ENCODE data around the gene IGFN1. TPM values are rescaled to one million over a fixed set of nuclear protein-coding genes. Genes with fewer than 3 reads are reported as not detected.

Gene IGFN1
- total and polyA plus RNA-seq, 10 donors, result 0.02 to 0.03 (median 0.02) TPM; not detected in 7

GRCh38 chr1:201222125-201222524 lies 31.5 kb downstream of the IGFN1 start:
- Histone ChIP-seq H3K4me1 (peaks cover 0 to 4% (median 0%) of the 10 kb centered on the region in 6 donors), H3K4me3 (no peak overlapping the region), H3K36me3 (no peaks in the 10 kb centered on the region), H3K9me3 (no peaks in the 10 kb centered on the region), H3K27ac (no peak overlapping the region), H3K27me3 (replicated peaks in 1 of 7) (peaks cover 0 to 16% (median 0%) of the 10 kb centered on the region in 7 donors)
- intact Hi-C loops (cut with DNase I; ENCODE audit: low total_unique reads), result no loop called here
- no peak for TF ChIP-seq POLR2A (IDR thresholded peaks at IDR 0.05)
- no peak for TF ChIP-seq POLR2AphosphoS5 (IDR thresholded peaks at IDR 0.05)
- TF ChIP-seq CTCF (IDR thresholded peaks at IDR 0.05 in 8 of 11, conservative IDR thresholded peaks at IDR 0.05 in 3 of 11), result no peak
- DNase-seq, result no peak
- WGBS, 5 donors, result 86 to 96% (median 90%) methylated on average over 6 of the region's 6 CpGs

GRCh38 chr1:201223852-201224665 lies 33.4 kb downstream of the IGFN1 start:
- Histone ChIP-seq H3K4me3 (no peak overlapping the region), H3K27me3 (replicated peaks in 1 of 7) (peaks cover 0 to 27% (median 0%) of the 10 kb centered on the region in 7 donors), H3K9me3 (no peaks in the 10 kb centered on the region), H3K27ac (no peak overlapping the region), H3K4me1 (peaks cover 0 to 4% (median 0%) of the 10 kb centered on the region in 6 donors), H3K36me3 (no peaks in the 10 kb centered on the region)
- no peak for TF ChIP-seq POLR2A (IDR thresholded peaks at IDR 0.05)
- TF ChIP-seq POLR2AphosphoS5 (IDR thresholded peaks at IDR 0.05), result no peak
- no peak for TF ChIP-seq CTCF (IDR thresholded peaks at IDR 0.05 in 8 of 11, conservative IDR thresholded peaks at IDR 0.05 in 3 of 11)
- DNase-seq, result no peak
- 79 to 92% (median 88%) methylated on average over 16 to 17 of the region's 17 CpGs for WGBS, 5 donors
- intact Hi-C loops (cut with DNase I; ENCODE audit: low total_unique reads), result no loop called here

GRCh38 chr1:201224666-201225370 lies 34.2 kb downstream of the IGFN1 start:
- no peak for TF ChIP-seq POLR2AphosphoS5 (IDR thresholded peaks at IDR 0.05)
- TF ChIP-seq POLR2A (IDR thresholded peaks at IDR 0.05), result no peak
- TF ChIP-seq CTCF (IDR thresholded peaks at IDR 0.05 in 8 of 11, conservative IDR thresholded peaks at IDR 0.05 in 3 of 11), result no peak
- 57 to 78% (median 64%) methylated on average over 7 of the region's 7 CpGs for WGBS, 5 donors

GRCh38 chr1:201226178-201226514 lies 35.5 kb downstream of the IGFN1 start:
- DNase-seq, result no peak
- TF ChIP-seq CTCF (IDR thresholded peaks at IDR 0.05 in 8 of 11, conservative IDR thresholded peaks at IDR 0.05 in 3 of 11), result no peak
- Histone ChIP-seq H3K27ac (no peak overlapping the region), H3K4me1 (peaks cover 0 to 4% (median 0%) of the 10 kb centered on the region in 6 donors), H3K4me3 (no peak overlapping the region), H3K9me3 (no peaks in the 10 kb centered on the region), H3K36me3 (no peaks in the 10 kb centered on the region), H3K27me3 (replicated peaks in 1 of 7) (peaks cover 0 to 45% (median 0%) of the 10 kb centered on the region in 7 donors)
- 69 to 87% (median 76%) methylated on average over 7 of the region's 7 CpGs for WGBS, 5 donors
- intact Hi-C loops (cut with DNase I; ENCODE audit: low total_unique reads), result no loop called here

More at GRCh38 chr1:201224666-201225370, 34.2 kb downstream of the IGFN1 start:
- intact Hi-C loops (cut with DNase I; ENCODE audit: low total_unique reads), result no loop called here
- H3K27ac ChIP-seq, result no peak overlapping the region
- no peaks in the 10 kb centered on the region for H3K36me3 ChIP-seq
- H3K4me1 ChIP-seq, result peaks cover 0 to 4% (median 0%) of the 10 kb centered on the region in 6 donors
- DNase-seq, result no peak
- H3K27me3 ChIP-seq (replicated peaks in 1 of 7), result peaks cover 0 to 35% (median 0%) of the 10 kb centered on the region in 7 donors
- no peaks in the 10 kb centered on the region for H3K9me3 ChIP-seq
- no peak overlapping the region for H3K4me3 ChIP-seq
